RWPE2 (cell line): Measurements from ENCODE around the gene FTO.
A peak's percentile ranks its signal among the peaks of the same experiment; 100 is the strongest.

Experiments used
- ATAC-seq: fragments of 200-7000 bp; cut with Tn5 transposase; 3 replicates; pipeline ENCODE4 v1.9.1; 2021; ENCODE audit warnings: low read depth
- DNase-seq: peaks from one replicate; pipeline ENCODE4 v3.0.0-alpha.2; 2020; ENCODE audit warnings: low spot score
- H3K27ac ChIP-seq: fragments of 450-650 bp; 2 replicates; pipeline ENCODE4 v1.5.1; 2017; ENCODE audit warnings: mild to moderate bottlenecking; ENCODE audit not compliant: poor library complexity, severe bottlenecking
- H3K27me3 ChIP-seq: fragments of 250-450 bp; sonication (Bioruptor Pico); 2 replicates; pipeline ENCODE4 v1.5.1; 2021; ENCODE audit warnings: mild to moderate bottlenecking, moderate library complexity; ENCODE audit not compliant: insufficient read depth, poor library complexity, severe bottlenecking
- H3K36me3 ChIP-seq: fragments of 250-450 bp; sonication (Bioruptor Pico); 2 replicates; pipeline ENCODE4 v1.5.1; 2020; ENCODE audit warnings: low read depth, mild to moderate bottlenecking, moderate library complexity
- H3K4me1 ChIP-seq: fragments of 250-450 bp; sonication (Bioruptor Pico); 2 replicates; pipeline ENCODE4 v1.5.1; 2021; ENCODE audit warnings: mild to moderate bottlenecking, moderate library complexity; ENCODE audit not compliant: insufficient read depth, poor library complexity, severe bottlenecking
- H3K4me3 ChIP-seq: fragments of 250-450 bp; sonication (Bioruptor Pico); 2 replicates; pipeline ENCODE4 v1.5.1; 2021; ENCODE audit warnings: mild to moderate bottlenecking, moderate library complexity; ENCODE audit not compliant: severe bottlenecking
- H3K9me3 ChIP-seq: fragments of 250-450 bp; sonication (Bioruptor Pico); 2 replicates; pipeline ENCODE4 v1.5.1; 2021; ENCODE audit warnings: mild to moderate bottlenecking, moderate library complexity; ENCODE audit not compliant: severe bottlenecking
- TF ChIP-seq, protein P1 (sequence below): fragments of 450-650 bp; IDR thresholded peaks from one replicate; pipeline ENCODE4 v1.5.1; 2017; ENCODE audit warnings: mild to moderate bottlenecking, moderate library complexity; ENCODE audit not compliant: poor library complexity, severe bottlenecking

The FTO gene

DNA sequence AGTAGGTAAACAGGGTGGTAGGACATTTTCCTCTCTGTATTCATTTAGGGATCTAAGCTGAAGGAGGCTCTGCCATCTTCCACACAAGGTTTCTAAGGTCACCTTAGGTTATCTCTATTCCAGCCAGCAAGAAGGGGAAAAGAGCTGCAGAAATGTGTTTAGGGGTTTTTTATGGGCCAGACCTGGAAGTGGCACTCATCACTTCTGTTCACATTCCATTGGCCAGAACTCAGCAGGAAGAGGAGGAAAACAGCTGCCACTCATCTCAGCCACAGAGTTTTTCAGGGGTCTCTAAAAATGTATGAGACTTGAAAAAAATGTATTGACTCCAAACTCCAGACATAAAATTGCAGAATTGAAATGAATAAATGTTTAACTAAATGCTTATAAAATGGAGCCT is 65.8 kb downstream of the FTO start:
- Histone ChIP-seq H3K9me3 (no peaks in the 10 kb centered on the region), H3K27ac (peak overlapping the region; percentile 85)
- TF ChIP-seq, protein P1, sequence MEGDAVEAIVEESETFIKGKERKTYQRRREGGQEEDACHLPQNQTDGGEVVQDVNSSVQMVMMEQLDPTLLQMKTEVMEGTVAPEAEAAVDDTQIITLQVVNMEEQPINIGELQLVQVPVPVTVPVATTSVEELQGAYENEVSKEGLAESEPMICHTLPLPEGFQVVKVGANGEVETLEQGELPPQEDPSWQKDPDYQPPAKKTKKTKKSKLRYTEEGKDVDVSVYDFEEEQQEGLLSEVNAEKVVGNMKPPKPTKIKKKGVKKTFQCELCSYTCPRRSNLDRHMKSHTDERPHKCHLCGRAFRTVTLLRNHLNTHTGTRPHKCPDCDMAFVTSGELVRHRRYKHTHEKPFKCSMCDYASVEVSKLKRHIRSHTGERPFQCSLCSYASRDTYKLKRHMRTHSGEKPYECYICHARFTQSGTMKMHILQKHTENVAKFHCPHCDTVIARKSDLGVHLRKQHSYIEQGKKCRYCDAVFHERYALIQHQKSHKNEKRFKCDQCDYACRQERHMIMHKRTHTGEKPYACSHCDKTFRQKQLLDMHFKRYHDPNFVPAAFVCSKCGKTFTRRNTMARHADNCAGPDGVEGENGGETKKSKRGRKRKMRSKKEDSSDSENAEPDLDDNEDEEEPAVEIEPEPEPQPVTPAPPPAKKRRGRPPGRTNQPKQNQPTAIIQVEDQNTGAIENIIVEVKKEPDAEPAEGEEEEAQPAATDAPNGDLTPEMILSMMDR: no peak

DNA sequence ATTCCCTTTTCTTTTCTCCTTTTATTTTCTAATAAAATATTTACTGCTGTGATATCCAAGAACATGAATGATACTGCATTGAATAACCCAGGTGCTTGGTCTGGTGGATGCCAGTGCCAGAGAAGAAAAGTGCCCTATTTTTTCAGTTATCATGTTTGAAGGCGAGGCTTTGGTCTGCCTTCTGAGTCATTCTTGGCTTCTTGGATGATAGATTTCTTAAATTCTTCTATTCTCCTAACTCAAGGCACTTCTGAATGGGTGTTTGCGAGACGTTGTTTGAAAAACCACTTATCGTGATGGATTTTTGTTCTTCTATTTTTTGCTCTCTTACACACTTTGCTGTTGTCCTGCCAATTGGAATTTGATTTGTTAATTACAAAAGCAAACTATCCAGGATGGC is 66.7 kb downstream of the FTO start:
- H3K36me3 ChIP-seq: no peaks in the 10 kb centered on the region
- DNase-seq: no peak
- TF ChIP-seq, protein P1: no peak
- H3K4me3 ChIP-seq: no peak overlapping the region
- H3K9me3 ChIP-seq: no peaks in the 10 kb centered on the region
- H3K27me3 ChIP-seq: no peaks in the 10 kb centered on the region
- no peak for ATAC-seq
- peaks cover 50% of the 10 kb centered on the region for H3K4me1 ChIP-seq
- H3K27ac ChIP-seq: peak overlapping the region; percentile 85

More for the DNA sequence above, 65.8 kb downstream of the FTO start:
- ATAC-seq (no peak), DNase-seq (no peak)
- Histone ChIP-seq H3K4me1 (peaks cover 44% of the 10 kb centered on the region), H3K36me3 (no peaks in the 10 kb centered on the region), H3K27me3 (no peaks in the 10 kb centered on the region), H3K4me3 (no peak overlapping the region)

DNA sequence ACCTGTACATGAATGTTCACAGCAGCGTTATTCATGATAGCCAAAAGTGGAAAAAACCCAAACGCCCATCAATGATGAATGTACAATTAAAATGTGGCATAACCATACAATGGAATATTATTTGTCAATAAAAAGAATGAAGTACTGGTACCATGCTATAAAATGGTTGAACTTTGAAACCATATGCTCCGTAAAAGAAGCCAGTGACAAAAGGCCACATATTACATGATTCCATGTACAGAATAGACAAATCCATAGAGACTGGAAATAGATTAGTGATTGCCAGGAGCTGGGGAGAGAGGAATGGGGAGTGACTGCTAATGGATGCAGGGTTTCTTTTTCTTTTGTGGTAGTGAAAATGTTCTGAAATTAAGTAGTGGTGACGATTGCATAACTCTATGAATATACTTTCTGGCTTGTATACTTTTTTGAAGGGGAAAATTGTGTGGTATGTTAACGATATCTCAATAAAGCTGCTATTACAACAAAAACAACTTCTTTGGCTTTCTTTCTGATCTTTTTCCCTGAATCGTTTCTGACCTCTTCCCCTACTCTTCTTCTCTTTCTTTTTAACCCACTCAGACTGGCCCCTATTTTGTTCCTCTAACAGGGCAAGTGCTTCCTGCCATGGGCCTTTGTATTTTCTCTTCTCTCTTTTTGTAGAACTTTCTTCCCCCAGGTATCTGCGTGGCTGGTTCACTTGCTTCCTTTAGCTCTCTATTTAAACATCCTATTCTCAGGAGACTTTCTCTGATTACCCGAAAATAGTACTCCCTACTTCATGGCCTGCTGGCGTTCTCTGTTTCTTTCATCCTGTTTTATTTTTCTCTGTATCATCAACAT is 67.9 kb downstream of the FTO start:
- H3K27ac ChIP-seq: no peak overlapping the region
- H3K4me1 ChIP-seq: peaks cover 56% of the 10 kb centered on the region
- TF ChIP-seq, protein P1: no peak
- H3K27me3 ChIP-seq: no peaks in the 10 kb centered on the region
- ATAC-seq (no peak), DNase-seq (no peak)
- no peak overlapping the region for H3K4me3 ChIP-seq
- H3K9me3 ChIP-seq: no peaks in the 10 kb centered on the region
- no peaks in the 10 kb centered on the region for H3K36me3 ChIP-seq

DNA sequence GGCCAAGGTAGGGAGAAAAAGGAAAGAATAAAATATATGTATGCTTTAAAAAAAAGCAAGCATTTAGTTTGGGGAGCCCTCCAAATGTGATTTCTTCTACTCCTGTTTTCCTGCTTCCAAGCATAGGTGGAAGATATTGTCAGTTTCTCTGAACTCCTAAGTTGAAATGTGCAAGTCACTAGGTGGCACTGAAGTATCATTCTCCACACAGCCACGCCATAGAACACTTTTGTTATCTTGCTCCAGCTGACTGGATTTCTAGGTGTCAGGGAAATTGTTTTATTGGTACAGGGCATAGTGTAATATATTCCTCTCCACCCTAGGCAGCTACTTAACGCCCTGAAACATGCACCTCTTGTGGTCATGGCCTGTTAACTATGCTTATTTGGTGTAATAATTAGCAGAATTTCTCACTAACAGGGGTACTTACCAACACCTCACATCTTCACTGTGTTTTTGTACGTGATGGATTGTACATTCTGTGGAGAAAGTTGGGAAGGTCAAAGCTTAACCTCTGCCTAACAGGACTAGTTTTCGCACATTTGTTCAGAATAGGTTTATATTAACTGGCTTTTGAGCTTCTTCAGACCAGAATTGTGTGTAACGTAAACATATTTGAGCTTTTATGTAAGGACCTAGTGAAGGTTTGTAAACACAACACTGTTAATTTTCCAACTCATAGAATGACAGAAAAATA is 69.3 kb downstream of the FTO start:
- DNase-seq: no peak
- Histone ChIP-seq H3K9me3 (no peaks in the 10 kb centered on the region), H3K27ac (no peak overlapping the region), H3K36me3 (no peaks in the 10 kb centered on the region), H3K4me3 (no peak overlapping the region), H3K27me3 (no peaks in the 10 kb centered on the region), H3K4me1 (peaks cover 41% of the 10 kb centered on the region)
- peak; percentile 52 for ATAC-seq
- TF ChIP-seq, protein P1: peak; percentile 94
